ENCODE measurements around the gene NT5C2.

Gene NT5C2

GRCh38 chr10:103098240-103098639 lies 94.8 kb downstream of the NT5C2 start:
- H3K27ac ChIP-seq, result no peak overlapping the region
- TF ChIP-seq ZFX (IDR thresholded peaks at IDR 0.05; ENCODE audit: borderline replicate concordance) (no peak), CTCF (IDR thresholded peaks at IDR 0.05) (no peak)

DNA sequence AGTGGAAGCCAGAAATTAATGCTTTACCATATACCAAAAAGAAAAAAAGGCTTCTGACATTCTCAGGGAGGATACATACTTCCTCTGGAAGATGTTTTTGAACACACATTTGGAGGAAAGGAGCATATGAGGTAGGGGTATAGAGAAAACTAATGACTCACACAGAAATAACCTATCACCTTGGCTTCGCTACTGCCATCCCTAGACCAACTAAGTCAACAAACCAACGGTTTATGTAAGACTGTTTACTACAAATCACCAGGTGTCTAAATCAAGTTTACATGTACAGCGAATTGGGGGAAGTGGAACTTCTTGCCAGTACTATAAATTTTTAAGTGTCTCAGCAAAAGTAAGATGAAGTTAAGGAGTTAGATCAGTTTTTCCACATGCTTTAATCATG lies 96.9 kb downstream of the NT5C2 start:
- no peak overlapping the region for H3K27ac ChIP-seq
- no peak for TF ChIP-seq ZFX (IDR thresholded peaks at IDR 0.05; ENCODE audit: borderline replicate concordance)
- TF ChIP-seq CTCF (IDR thresholded peaks at IDR 0.05), result no peak

GRCh38 chr10:103095005-103095404 lies 98.1 kb downstream of the NT5C2 start:
- TF ChIP-seq ZFX (IDR thresholded peaks at IDR 0.05; ENCODE audit: borderline replicate concordance) (no peak), CTCF (IDR thresholded peaks at IDR 0.05) (no peak)
- no peak overlapping the region for H3K27ac ChIP-seq

GRCh38 chr10:103090911-103091310 lies 102.2 kb downstream of the NT5C2 start:
- H3K27ac ChIP-seq, result no peak overlapping the region
- no peak for TF ChIP-seq CTCF (IDR thresholded peaks at IDR 0.05)
- no peak for TF ChIP-seq ZFX (IDR thresholded peaks at IDR 0.05; ENCODE audit: borderline replicate concordance)

- TF ChIP-seq ZFX (IDR thresholded peaks at IDR 0.05; ENCODE audit: borderline replicate concordance), result no peak
- no peak for TF ChIP-seq CTCF (IDR thresholded peaks at IDR 0.05)
- no peak overlapping the region for H3K27ac ChIP-seq
These were observed 103.6 kb downstream of the NT5C2 start for GRCh38 chr10:103089493-103089892.

GRCh38 chr10:103086799-103087198 lies 106.3 kb downstream of the NT5C2 start:
- TF ChIP-seq CTCF (IDR thresholded peaks at IDR 0.05), result no peak
- no peak for TF ChIP-seq ZFX (IDR thresholded peaks at IDR 0.05; ENCODE audit: borderline replicate concordance)
- H3K27ac ChIP-seq, result no peak overlapping the region

DNA sequence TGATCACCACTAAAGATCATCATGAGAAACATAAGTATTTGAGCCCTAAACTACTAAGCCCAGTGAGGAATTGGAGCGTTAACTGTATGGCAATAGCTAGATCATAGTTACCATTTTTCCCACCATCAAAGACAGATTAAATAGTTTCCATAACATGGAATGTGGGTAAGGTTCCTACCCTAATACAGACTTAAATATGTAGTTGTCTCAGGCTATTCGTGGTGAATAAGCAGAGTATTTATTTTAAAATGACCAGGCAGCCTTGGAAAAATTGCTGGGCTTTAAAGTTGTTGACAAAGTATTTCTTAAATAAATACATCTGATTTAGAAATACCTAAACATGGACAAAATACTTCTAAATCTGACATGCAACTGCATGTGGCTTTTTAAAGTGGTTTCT lies 106.8 kb downstream of the NT5C2 start:
- TF ChIP-seq ZFX (IDR thresholded peaks at IDR 0.05; ENCODE audit: borderline replicate concordance) (no peak), CTCF (IDR thresholded peaks at IDR 0.05) (no peak)
- no peak overlapping the region for H3K27ac ChIP-seq
